ENCODE results near the gene EDA.

EDA gene

DNA sequence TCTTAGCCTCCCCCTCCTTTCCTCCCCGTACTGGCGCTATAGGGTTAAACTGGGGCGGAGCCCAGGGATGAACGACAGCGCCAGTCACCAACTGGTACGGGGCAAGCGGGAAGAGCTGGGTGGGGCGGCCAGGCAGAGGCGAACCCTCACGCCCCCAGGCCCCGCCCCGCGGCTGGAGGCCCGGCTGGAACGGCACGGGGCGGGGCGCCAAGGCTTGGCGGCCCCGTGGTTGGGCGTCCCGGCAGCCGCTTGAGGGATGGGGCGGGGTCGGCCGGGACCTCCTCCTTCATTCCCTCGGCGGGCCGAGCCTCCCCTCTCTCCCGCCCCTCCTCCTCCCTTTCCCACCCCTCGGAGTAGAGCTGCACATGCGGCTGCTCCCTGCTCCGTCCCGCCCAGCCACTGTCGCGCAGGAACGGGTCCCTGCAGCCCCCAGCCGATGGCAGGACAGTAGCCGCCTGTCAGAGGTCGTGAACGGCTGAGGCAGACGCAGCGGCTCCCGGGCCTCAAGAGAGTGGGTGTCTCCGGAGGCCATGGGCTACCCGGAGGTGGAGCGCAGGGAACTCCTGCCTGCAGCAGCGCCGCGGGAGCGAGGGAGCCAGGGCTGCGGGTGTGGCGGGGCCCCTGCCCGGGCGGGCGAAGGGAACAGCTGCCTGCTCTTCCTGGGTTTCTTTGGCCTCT, at the start of gene EDA:
TSS of gene EDA (plus strand) at position 335 of the 678 bp plus-strand sequence.
- peak; percentile 56 for DNase-seq (ENCODE audit: low spot score)

- no peak for DNase-seq (ENCODE audit: low spot score)
Observed at GRCh38 chrX:69568828-69569227, 47.1 kb upstream of the EDA start.

- no peak for DNase-seq (ENCODE audit: low spot score)
Observed at GRCh38 chrX:69597399-69597798, 18.5 kb upstream of the EDA start.

GRCh38 chrX:69600182-69600581, 15.7 kb upstream of the EDA start:
- DNase-seq (ENCODE audit: low spot score) = no peak

DNA sequence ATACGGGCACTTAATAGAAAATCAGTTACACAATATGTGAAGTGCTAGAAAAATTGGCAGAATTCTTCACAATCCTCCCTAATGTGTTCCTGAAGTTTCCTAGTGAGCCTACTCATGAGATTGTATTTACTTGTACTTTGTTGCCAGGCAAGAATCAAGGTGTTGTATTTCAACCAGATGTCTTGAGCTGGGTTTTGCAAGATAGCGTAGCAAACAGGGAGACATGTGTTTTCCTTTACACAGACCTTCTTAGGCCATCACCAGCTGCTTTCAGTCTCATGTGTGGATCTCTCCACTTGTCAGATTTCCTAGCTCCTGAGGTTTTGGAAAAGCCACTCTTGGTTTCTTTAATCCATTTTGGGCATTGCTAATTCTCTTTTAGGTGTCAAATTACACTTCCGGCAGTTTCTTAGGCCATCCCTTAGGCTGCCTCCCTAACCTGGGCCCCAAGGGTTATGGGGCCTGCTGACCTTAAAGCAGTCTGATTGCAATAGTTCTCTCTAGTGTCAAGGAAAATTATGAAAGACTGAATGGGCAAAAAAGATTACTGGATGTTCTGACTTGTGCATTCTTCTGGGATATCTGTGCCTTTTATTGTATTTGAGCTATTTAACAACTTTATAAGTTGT, 12.2 kb upstream of the EDA start:
- no peak for DNase-seq (ENCODE audit: low spot score)

DNA sequence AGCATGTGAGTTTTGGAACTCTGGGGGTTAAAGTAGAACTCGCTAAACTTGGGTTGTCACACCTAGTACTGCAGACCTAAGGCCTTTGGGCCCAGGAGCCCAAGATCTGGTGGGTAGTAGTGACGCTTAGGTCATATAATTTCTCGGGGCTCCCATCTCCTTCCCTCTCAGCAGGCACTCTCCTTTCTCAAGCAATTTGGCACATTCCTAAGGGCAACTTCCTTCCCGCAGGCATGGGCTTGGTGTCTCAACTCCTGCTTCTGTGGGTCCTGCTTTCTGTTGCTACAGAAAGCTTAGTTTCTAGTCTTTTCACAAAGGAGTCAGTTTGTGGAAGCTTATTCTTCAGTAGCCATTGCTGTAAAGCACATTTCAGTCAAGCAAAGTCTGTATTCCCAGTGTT, 10.4 kb upstream of the EDA start:
- DNase-seq (ENCODE audit: low spot score) = no peak

GRCh38 chrX:69607616-69608015, 8.3 kb upstream of the EDA start:
- no peak for DNase-seq (ENCODE audit: low spot score)

DNA sequence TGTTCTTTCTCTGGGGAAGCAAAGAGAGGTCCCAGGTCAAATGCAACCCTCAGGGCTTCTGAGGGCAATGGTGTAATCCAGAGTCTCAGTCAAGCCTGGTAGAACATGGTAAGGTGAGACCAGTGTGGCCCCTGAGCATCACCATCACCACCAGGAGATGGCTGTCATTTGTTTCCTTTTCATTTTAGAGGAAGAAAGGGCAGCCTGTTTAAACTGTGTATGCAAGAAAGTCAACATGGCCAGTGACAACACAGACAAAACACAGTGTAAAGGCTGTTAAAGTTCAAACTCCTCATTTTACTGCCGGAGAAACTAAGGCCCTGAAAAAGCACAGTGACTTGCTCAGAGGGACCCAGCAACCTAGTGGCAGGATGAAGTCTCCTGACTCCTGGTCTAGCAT, 2.0 kb upstream of the EDA start:
- DNase-seq (ENCODE audit: low spot score) = no peak

GRCh38 chrX:69614886-69615285, 1.0 kb upstream of the EDA start:
- no peak for DNase-seq (ENCODE audit: low spot score)

DNA sequence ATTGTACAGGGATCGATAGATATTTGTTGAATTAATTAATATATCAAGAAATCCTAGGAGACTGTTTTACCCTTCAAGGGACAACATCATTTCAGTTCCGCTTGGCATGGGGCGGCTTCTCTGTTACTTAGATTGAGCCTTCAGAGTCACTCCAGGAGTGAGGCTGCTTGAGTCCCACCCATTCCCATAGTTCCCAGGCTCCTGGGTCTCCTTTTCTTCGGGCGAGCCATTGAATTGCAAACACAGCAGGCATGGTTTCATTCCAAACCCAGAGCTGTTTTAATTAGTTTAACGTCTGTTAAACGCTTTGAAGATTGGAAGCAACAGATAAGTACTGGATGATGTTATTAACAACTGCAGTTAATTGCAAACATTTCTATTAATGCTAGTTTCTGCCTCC, 571 bp upstream of the EDA start:
- no peak for DNase-seq (ENCODE audit: low spot score)

GRCh38 chrX:69616457-69617203, 717 bp downstream of the EDA start:
- DNase-seq (ENCODE audit: low spot score) = no peak

- no peak for DNase-seq (ENCODE audit: low spot score)
Observed at GRCh38 chrX:69618803-69619202, 2.9 kb downstream of the EDA start.

DNA sequence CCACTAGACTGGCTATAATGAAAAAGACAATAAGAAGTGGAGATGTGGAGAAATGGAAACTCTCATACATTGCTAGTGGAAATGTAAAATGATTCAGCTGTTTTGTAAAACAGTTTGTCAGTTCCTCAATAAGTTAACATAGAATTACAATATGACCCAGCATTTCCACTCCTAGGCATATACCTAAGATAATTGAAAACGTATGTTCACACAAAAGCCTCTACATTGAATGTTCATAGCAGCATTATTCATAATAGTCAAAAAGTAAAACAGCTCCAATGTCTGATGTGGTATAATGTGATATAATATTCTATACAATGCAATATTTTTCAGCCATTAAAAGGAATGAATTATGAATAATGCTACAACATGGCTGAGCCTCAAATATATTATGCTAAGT, 10.2 kb downstream of the EDA start:
- DNase-seq (ENCODE audit: low spot score) = no peak

- no peak for DNase-seq (ENCODE audit: low spot score)
Observed at GRCh38 chrX:69627744-69628143, 11.8 kb downstream of the EDA start.

- DNase-seq (ENCODE audit: low spot score) = no peak
Observed at GRCh38 chrX:69630147-69630546, 14.2 kb downstream of the EDA start.

DNA sequence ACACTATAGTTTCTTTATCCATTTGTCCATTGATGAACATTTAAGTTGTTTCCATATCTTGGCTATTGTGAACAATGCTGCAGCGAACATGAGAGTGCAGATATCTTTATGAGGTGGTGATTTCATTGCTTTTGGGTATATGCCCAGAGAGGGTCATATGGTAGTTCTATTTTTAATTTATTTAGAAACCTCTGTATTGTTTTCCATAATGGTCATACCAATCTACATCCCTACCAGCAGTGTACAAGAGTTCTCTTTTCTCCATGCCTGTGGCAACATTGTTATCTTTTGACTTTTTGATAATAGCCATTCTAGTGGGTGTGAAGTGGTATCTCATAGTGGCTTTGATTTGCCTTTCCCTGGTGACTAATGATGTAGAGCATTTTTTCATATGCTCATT, 48.8 kb downstream of the EDA start:
- DNase-seq (ENCODE audit: low spot score) = no peak

DNA sequence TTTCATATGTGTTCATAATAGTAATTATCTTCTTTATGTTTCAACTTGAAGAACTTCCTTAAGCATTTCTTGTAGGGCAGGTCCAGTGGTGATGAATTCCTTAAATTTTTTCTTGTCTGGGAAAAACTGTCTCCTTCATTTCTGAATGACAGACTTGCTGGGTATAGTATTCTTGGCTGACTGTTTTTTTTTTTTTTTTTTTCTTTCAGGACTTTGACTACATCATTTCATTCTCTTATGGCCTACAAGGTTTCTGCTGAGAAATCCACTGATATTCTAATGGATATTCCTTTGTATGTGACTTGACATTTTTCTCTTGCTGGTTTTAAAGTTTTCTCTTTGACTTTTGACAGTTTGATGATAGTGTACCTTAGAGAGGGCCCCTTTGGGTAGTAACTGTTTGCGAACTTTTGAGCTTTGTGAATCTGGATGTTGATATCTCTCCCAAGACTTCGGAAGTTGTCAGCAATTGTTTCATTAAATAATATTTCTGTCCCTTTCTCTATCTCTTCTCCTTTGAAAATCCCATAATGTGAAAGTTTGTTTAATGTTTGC, 54.2 kb downstream of the EDA start:
- no peak for DNase-seq (ENCODE audit: low spot score)

- no peak for DNase-seq (ENCODE audit: low spot score)
Observed at GRCh38 chrX:69674891-69675290, 59.0 kb downstream of the EDA start.

- no peak for DNase-seq (ENCODE audit: low spot score)
Observed at GRCh38 chrX:69705818-69706217, 89.9 kb downstream of the EDA start.

DNA sequence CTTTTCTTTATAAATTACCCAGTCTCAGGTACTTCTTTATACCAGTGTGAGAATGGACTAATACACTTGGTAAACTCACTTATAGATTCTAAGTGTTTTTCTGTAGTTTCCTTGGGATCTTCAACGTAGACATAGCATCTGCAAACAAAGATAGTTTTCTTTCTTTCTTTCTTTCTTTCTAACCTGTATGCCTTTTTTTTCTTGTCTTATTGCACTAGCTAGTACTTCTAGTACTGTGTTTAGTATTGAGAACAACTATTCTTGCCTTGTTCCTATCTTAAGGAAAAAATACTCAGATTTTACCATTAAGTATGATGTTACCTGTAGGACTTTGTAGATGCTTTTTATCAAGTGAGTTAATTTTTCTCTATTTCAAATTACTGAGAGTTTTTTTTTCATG, 102.2 kb downstream of the EDA start:
- no peak for DNase-seq (ENCODE audit: low spot score)

- DNase-seq (ENCODE audit: low spot score) = no peak
Observed at GRCh38 chrX:69724307-69724706, 108.4 kb downstream of the EDA start.

GRCh38 chrX:69740317-69740716, 124.4 kb downstream of the EDA start:
- DNase-seq (ENCODE audit: low spot score) = no peak

DNA sequence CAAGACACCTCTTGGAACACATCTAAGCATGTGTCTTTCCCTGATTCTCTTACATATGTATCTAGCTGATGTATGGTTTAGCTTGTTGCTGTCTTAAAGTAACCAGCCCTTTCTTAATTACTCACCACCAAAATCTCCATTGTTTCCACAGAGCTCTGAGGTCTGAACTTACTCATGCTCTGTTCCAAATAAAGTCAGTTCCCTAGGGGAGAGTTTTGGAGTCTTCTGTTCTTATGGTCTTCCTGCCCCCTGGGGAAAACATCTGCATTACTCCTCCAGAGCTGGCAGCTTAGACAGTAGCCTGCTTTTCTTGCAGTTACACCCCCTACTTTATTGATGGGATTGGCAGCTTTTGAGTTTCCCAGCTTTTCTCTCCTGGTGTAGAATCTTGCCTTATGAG, 125.8 kb downstream of the EDA start:
- no peak for DNase-seq (ENCODE audit: low spot score)
